Stimulated activated CD4-positive, alpha-beta T cell treated with anti-CD3 and anti-CD28 coated beads, Interleukin-15, amount 100 ng/mL, for 1 hour (primary cell): ENCODE measurements around the gene ACOT11.

Source experiments
- DNase-seq, 2 donors: peaks; one replicate each; pipeline ENCODE4 v3.0.0-alpha.2; 2020; ENCODE audit warnings: low read depth in 1 of 2, low spot score in 1 of 2

Gene ACOT11

GRCh38 chr1:54564312-54565112 lies 16.5 kb downstream of the ACOT11 start:
- DNase-seq, result no peak

- no peak for DNase-seq
These were observed 17.1 kb downstream of the ACOT11 start for GRCh38 chr1:54565113-54565501.

GRCh38 chr1:54566438-54567141 lies 18.6 kb downstream of the ACOT11 start:
- DNase-seq, result no peak

- DNase-seq, result no peak
These were observed 19.9 kb downstream of the ACOT11 start for GRCh38 chr1:54567961-54568360.

GRCh38 chr1:54569339-54569738 lies 21.3 kb downstream of the ACOT11 start:
- DNase-seq, result no peak

- no peak for DNase-seq
These were observed 22.1 kb downstream of the ACOT11 start for GRCh38 chr1:54570161-54570560.

GRCh38 chr1:54571326-54571725 lies 23.3 kb downstream of the ACOT11 start:
- no peak for DNase-seq

GRCh38 chr1:54571803-54572541 lies 23.9 kb downstream of the ACOT11 start:
- DNase-seq, result no peak

GRCh38 chr1:54572542-54572850 lies 24.5 kb downstream of the ACOT11 start:
- no peak for DNase-seq

- no peak for DNase-seq
These were observed 26.2 kb downstream of the ACOT11 start for GRCh38 chr1:54574158-54574778.

GRCh38 chr1:54575161-54575560 lies 27.1 kb downstream of the ACOT11 start:
- no peak for DNase-seq

DNA sequence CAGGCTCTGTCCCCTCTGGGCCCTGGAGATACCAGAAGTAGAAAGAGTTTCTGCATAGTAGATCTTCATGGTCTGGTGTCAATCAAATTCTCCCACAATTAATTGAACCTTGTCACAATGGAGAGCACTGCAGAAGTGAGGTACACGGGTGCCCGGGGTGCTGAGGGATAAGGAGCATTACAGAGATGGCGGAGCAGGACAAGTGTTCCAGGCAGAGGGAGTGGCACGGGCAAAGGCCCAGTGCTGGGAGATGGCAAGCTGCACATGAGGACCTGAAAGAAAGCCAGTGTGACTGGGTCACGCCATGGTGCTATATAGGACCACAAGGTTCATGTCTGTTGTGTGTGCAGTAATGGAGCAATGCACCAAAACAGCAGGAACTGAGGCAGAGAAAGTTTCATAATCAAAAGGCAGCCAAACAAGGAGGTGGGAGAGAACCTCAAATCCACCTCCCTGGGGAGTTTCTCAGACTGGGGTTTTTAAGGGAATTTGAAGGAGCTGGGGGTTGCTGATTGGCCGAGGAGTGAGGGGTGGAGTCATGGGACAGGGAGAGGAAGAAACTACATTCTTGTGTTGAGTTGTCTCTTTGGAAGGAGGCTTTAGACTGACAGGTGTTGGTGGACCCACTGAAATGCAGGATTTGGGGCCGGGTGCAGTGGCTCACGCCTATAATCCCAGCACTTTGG lies 27.7 kb downstream of the ACOT11 start:
- DNase-seq, result no peak

DNA sequence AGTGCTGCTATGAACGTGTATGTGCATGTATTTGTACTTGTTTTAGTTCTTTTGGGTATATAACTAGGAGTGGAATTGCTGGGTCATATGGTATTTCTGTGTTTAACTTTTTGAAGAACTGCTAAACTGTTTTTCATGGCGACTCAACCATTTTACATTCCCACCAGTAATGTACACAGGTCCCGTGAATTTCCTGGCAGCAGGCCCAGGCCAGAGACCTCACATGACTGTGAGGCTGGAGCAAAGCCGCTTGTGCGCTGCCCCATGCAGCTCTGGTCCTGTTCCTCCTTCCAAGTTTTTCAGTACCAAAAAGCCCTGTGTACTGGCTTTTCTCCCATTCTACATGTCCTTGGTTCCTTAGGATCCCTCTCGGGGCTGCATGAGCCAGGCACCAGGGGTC lies 29.6 kb downstream of the ACOT11 start:
- no peak for DNase-seq

DNA sequence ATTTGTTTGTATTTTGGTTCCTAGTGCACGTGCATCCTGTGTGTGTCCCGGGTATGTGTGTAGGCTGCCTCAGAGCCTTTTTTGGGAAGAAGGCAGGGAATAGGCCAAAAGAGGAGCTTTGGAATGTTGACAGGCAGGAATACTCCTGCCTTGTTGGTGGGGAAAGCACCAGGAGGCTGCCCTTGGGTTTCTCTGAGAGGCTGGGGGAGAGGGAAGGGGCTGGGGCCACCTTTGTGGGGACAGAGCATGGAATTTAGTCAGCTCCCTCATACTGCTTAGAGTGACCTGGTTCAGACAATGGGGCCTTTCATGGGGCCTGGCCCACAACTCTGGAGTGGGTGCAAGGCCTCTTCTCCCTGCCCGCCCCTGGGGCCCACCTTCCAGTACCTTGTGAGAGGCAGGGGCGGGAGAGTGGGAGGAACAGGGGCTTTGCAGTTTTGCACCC lies 31.3 kb downstream of the ACOT11 start:
- no peak for DNase-seq

DNA sequence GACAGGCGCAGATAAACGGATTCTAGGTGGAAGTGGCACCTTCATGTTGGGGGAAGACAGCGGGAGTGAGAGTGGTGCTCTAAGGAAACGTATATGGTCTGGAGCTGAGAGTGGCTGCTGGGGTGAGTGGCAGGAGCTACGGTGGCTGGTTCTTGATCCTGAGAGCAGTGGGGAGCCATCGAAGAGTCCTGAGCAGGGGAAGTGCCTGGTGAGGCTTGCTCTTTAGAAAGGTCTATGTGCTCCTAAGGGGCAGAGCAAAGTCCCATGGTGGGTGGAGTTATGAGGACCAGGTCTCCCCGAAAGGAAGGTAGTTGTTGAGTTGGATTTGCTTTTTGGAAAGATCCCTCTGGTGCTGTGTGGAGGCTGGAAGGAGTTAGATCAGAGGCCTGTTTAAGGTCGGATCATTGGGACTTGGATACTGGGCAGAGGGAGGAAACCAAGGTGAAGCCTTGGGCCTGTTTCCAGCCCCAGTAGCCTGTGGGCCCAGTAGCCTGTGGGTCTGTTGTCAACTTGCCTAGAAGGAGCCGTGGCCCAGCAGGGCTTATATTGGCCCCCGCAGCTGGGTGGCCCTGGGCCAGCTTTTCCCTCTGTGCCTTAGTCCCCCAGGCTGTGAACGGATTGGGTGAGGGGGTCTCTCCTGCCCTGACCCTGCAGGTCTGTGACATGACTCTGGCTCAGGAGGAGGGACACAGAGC lies 33.0 kb downstream of the ACOT11 start:
- DNase-seq, result no peak

GRCh38 chr1:54581621-54582035 lies 33.6 kb downstream of the ACOT11 start:
- DNase-seq, result no peak

DNA sequence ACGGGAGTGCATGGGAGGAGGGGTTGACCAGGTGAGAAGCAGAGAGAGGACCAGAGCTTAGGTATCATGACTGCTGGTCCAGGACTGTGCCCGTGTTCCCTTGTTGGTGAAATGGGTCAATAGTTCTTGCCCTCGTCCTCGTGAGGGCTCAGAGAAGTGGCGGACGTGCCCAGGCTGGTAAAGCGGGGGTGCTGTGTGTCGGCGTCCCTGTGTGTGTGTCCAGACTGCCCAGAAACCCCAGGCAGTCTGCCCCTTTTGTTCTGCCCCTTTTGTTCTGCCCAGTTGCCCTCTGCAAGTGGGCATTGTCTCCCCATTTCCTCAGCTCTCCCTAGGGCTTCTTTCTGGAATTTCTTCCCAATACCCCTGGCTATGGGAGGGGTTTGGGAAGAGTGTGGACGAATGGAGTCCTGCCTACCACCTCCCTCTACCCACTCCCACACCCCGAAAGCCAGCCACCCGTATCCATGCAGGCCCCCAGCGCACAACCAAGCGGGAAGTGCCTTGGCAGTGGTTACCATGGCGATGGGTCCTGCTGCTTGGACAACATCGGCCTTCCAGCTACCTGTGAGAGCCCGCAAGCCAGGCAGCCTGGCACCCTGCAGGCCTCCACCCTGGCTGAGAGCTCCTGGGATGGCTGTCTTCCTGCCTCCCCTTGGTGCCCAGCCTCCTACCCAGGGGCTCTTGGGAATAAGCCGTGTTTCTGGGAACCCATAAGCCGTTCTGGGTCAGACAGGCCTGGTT lies 34.7 kb downstream of the ACOT11 start:
- no peak for DNase-seq

- no peak for DNase-seq
These were observed 35.3 kb downstream of the ACOT11 start for GRCh38 chr1:54583307-54583686.

- DNase-seq, result no peak
These were observed 35.8 kb downstream of the ACOT11 start for GRCh38 chr1:54583871-54584270.

DNA sequence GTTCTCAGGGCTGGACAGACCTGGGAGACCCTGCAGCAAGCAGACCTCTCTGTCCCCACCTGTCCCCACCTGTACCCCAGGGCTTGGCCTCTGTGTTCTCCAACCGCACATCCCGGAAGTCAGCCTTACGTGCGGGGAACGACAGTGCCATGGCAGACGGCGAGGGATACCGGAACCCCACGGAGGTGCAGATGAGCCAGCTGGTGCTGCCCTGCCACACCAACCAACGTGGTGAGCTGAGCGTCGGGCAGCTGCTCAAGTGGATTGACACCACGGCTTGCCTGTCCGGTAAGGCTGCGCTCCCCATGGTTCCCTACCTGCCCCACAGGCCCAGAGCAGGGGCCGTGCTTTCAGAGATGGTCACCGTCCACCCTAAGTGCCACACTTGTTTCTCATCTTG lies 36.5 kb downstream of the ACOT11 start:
- DNase-seq, result no peak
